GM12878 (cell line): Measurements from ENCODE around the gene USP36.

ENCODE experiments used
- RBBP5 ChIP-seq: fragments of 200-600 bp; sonication (generic); conservative IDR thresholded peaks from 2 replicates; pipeline ENCODE4 v1.6.1; 2016
- TF ChIP-seq, protein P1 (sequence below), 3 experiments: IDR thresholded peaks in 2 of 3; conservative IDR thresholded peaks in 1 of 3; 2 replicates each; pipeline ENCODE4 v1.5.1; 2011; ENCODE audit warnings: low read depth in 3 of 3, low read length in 3 of 3, mild to moderate bottlenecking in 3 of 3, control low read depth in 2 of 3, moderate library complexity in 2 of 3, inconsistent platforms in 1 of 3, mixed read lengths in 1 of 3; ENCODE audit not compliant: control insufficient read depth in 2 of 3, insufficient read depth in 1 of 3; ENCODE audit errors: extremely low read depth in 1 of 3

DNA sequence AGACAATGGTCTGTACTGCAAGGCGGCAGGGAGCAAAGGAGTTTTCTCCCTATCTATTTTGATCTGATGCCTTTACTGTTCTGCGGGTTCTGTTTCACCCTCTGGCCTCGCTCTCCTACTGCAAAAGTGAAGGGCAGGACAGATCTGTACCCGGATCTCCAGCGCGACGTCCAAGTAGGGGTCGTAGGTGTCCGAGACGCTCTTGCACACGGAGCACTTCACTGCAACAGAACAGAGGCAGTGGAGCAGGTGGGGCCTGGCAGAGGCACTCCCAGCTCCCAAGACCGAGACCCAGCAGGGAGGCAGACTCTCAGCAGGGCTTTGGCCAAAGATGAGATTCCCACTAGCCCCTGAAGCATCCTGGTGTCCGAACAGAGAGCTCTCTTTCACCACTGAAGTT, 19.8 kb downstream of the USP36 start:
- TF ChIP-seq, protein P1, sequence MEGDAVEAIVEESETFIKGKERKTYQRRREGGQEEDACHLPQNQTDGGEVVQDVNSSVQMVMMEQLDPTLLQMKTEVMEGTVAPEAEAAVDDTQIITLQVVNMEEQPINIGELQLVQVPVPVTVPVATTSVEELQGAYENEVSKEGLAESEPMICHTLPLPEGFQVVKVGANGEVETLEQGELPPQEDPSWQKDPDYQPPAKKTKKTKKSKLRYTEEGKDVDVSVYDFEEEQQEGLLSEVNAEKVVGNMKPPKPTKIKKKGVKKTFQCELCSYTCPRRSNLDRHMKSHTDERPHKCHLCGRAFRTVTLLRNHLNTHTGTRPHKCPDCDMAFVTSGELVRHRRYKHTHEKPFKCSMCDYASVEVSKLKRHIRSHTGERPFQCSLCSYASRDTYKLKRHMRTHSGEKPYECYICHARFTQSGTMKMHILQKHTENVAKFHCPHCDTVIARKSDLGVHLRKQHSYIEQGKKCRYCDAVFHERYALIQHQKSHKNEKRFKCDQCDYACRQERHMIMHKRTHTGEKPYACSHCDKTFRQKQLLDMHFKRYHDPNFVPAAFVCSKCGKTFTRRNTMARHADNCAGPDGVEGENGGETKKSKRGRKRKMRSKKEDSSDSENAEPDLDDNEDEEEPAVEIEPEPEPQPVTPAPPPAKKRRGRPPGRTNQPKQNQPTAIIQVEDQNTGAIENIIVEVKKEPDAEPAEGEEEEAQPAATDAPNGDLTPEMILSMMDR (IDR thresholded peaks at IDR 0.05 in 2 of 3, conservative IDR thresholded peaks at IDR 0.05 in 1 of 3; ENCODE audit: control insufficient read depth in 2 of 3, extremely low read depth in 1 of 3, insufficient read depth in 1 of 3, low read depth in 3 of 3, low read length in 3 of 3): no peak
- TF ChIP-seq RBBP5: no peak
